HepG2 (cell line): Measurements from ENCODE around the gene HNRNPM. TPM values are rescaled to one million over a fixed set of nuclear protein-coding genes. Genes with fewer than 3 reads are reported as not detected.
A peak's percentile ranks its signal among the peaks of the same experiment; 100 is the strongest.

Source experiments
- ATAC-seq: fragments of 200-7000 bp; cut with Tn5 transposase; 3 replicates; pipeline ENCODE4 v1.9.1; 2020; ENCODE audit warnings: mild to moderate bottlenecking, moderate library complexity
- BruUV-seq: library from RNA; stranded (reverse); fragments of 400-500 nt; replicated peaks from 2 replicates; lab custom pipeline; 2021; lab: Mats Ljungman, UMichigan
- CTCF ChIA-PET: fragments of 300-600 bp; formaldehyde crosslinking; extraction: SDS; loops from one replicate; lab custom pipeline; 2021; ENCODE audit warnings: low total read pairs, inconsistent platforms, low intra/inter-chr PET ratio; lab: Yijun Ruan, JAX
- POLR2A ChIA-PET: fragments of 350-600 bp; sonication (Branson Sonifier 250); formaldehyde crosslinking; loops from one replicate; lab custom pipeline; 2020; ENCODE audit warnings: antibody characterized with exemption, inconsistent platforms; lab: Yijun Ruan, JAX
- DNase-seq: peaks from one replicate; pipeline ENCODE4 v3.0.0-alpha.2; 2015; ENCODE audit warnings: low spot score
- FAIRE-seq: peaks from 3 replicates; lab custom pipeline; 2011; peaks lifted over from hg19 to GRCh38; lab: Jason Lieb, UNC
- H2AFZ ChIP-seq: one replicate; pipeline ENCODE4 v1.6.1; 2011; ENCODE audit warnings: low read length, inconsistent platforms
- H3K27ac ChIP-seq: fragments of 300-600 bp; 3 replicates; pipeline ENCODE4 v1.8.0; 2011; ENCODE audit warnings: mixed run types, mild to moderate bottlenecking, mixed read lengths, low read length, inconsistent platforms; ENCODE audit not compliant: insufficient read depth; ENCODE audit errors: extremely low read length
- H3K27me3 ChIP-seq, 2 experiments: fragments of 200-600 bp in 1 of 2; 2 replicates in 1 of 2; 3 replicates in 1 of 2; pipeline versions ENCODE4 v1.6.0 to v1.8.0; 2011; ENCODE audit warnings: low read length in 2 of 2, mild to moderate bottlenecking in 2 of 2, moderate library complexity in 2 of 2, inconsistent platforms in 1 of 2; ENCODE audit not compliant: insufficient read depth in 2 of 2, control insufficient read depth in 1 of 2
- H3K36me3 ChIP-seq, 2 experiments: fragments of 200-600 bp in 1 of 2; replicated peaks in 1 of 2; 2 replicates in 1 of 2; 3 replicates in 1 of 2; pipeline versions ENCODE4 v1.5.1 to v1.8.0; 2011; ENCODE audit warnings: low read length in 2 of 2, inconsistent platforms in 1 of 2; ENCODE audit not compliant: insufficient read depth in 2 of 2, control insufficient read depth in 1 of 2
- H3K4me1 ChIP-seq: 2 replicates; pipeline ENCODE4 v1.5.1; 2012; ENCODE audit warnings: low read length, inconsistent platforms; ENCODE audit not compliant: insufficient read depth
- H3K4me2 ChIP-seq: 2 replicates; pipeline ENCODE4 v1.6.0; 2011; ENCODE audit warnings: low read depth, low read length, inconsistent platforms
- H3K4me3 ChIP-seq, 3 experiments: fragments of 200-600 bp in 1 of 3; sonication (generic), shearing (Covaris generic) in 1 of 3; replicated peaks in 1 of 3; 2 replicates each; pipeline ENCODE4 v1.5.1; 2011 to 2016; ENCODE audit warnings: low read length in 3 of 3, inconsistent platforms in 2 of 3, low read depth in 2 of 3, mild to moderate bottlenecking in 2 of 3, control low read depth in 1 of 3, mixed read lengths in 1 of 3; ENCODE audit not compliant: insufficient read depth in 1 of 3
- H3K79me2 ChIP-seq: one replicate; pipeline ENCODE4 v1.6.1; 2011; ENCODE audit warnings: low read length, inconsistent platforms; ENCODE audit not compliant: insufficient read depth
- H3K9ac ChIP-seq: 2 replicates; pipeline ENCODE4 v1.6.0; 2011; ENCODE audit warnings: mild to moderate bottlenecking, low read depth, low read length, inconsistent platforms; ENCODE audit not compliant: insufficient read depth
- H3K9me3 ChIP-seq: 2 replicates; pipeline ENCODE4 v1.5.1; 2012; ENCODE audit warnings: mild to moderate bottlenecking, low read length
- H4K20me1 ChIP-seq: 2 replicates; pipeline ENCODE4 v1.6.0; 2011; ENCODE audit warnings: inconsistent platforms, mild to moderate bottlenecking, low read length, moderate library complexity; ENCODE audit not compliant: insufficient read depth
- AGO2 ChIP-seq: fragments of 200-400 bp; formaldehyde crosslinking; optimal IDR thresholded peaks from 2 replicates; pipeline ENCODE3; 2017; ENCODE audit warnings: mild to moderate bottlenecking, low read depth, low read length, moderate library complexity
- ATF5 ChIP-seq: sonication (generic); formaldehyde crosslinking; IDR thresholded peaks from 2 replicates; pipeline ENCODE4 v1.4.0; 2020; ENCODE audit warnings: mild to moderate bottlenecking, low read depth, missing genetic modification reagents
- ELK4 ChIP-seq: sonication (generic); formaldehyde crosslinking; IDR thresholded peaks from 2 replicates; pipeline ENCODE4 v1.9.0; 2021; ENCODE audit warnings: missing genetic modification reagents, borderline replicate concordance
- FOXJ3 ChIP-seq: sonication (generic); formaldehyde crosslinking; IDR thresholded peaks from 2 replicates; pipeline ENCODE4 v1.4.0; 2020; ENCODE audit warnings: missing genetic modification reagents, mild to moderate bottlenecking, borderline replicate concordance
- ONECUT2 ChIP-seq: sonication (generic); formaldehyde crosslinking; IDR thresholded peaks from 2 replicates; pipeline ENCODE4 v1.4.0; 2020; ENCODE audit warnings: missing genetic modification reagents
- PHF5A ChIP-seq: IDR thresholded peaks from one replicate; pipeline ENCODE4 v1.6.1; 2018; ENCODE audit warnings: low read depth, missing genetic modification reagents; ENCODE audit not compliant: unreplicated experiment
- RORA ChIP-seq: sonication (generic); formaldehyde crosslinking; IDR thresholded peaks from 2 replicates; pipeline ENCODE4 v1.5.0; 2020; ENCODE audit warnings: mild to moderate bottlenecking, missing genetic modification reagents, moderate library complexity
- ZFP90 ChIP-seq: sonication (generic); formaldehyde crosslinking; IDR thresholded peaks from 2 replicates; pipeline ENCODE4 v1.8.0; 2022; ENCODE audit warnings: missing genetic modification reagents, mild to moderate bottlenecking, inconsistent platforms, borderline replicate concordance
- ZKSCAN5 ChIP-seq: sonication (generic); formaldehyde crosslinking; IDR thresholded peaks from 2 replicates; pipeline ENCODE4 v1.5.1; 2020; ENCODE audit warnings: mild to moderate bottlenecking, missing genetic modification reagents
- ZNF224 ChIP-seq: sonication (generic); formaldehyde crosslinking; IDR thresholded peaks from 2 replicates; pipeline ENCODE4 v1.5.0; 2020; ENCODE audit warnings: mild to moderate bottlenecking, missing genetic modification reagents
- ZNF747 ChIP-seq: sonication (generic); formaldehyde crosslinking; IDR thresholded peaks from 2 replicates; pipeline ENCODE4 v1.8.1; 2023; ENCODE audit warnings: missing genetic modification reagents, mild to moderate bottlenecking, borderline replicate concordance
- WGBS: methylation state at CpG from one replicate; pipeline ENCODE4 v1.1.6; 2017; ENCODE audit warnings: low lambda C conversion rate; 5-methylcytosine and 5-hydroxymethylcytosine counted together
- in situ Hi-C: cut with HindIII; loops from 2 replicates; pipeline ENCODE4 v1.10.0; 2017; ENCODE audit warnings: low pct_unique_long_range_greater_than_20kb; ENCODE audit not compliant: extremely low pct_ligation_motif_present
- intact Hi-C: fragments of 100-400 bp; cut with micrococcal nuclease; formaldehyde crosslinking; loops from one replicate; pipeline ENCODE4 v1.10.0; 2022; ENCODE audit not compliant: unreplicated experiment
- polyA plus RNA-seq, 8 experiments: library from polyadenylated mRNA; depleted of rRNA in 3 of 8; stranded (reverse) in 7 of 8; unstranded in 1 of 8; fragments of >200 nt; fragmentation: Illumina TruSeq in 4 of 8; extraction: Trizol in 4 of 8; gene quantifications; 2 replicates each; pipeline versions ENCODE4 v1.2.1 to v1.2.3, GENCODE V29; 2011 to 2016; ENCODE audit warnings: low read depth in 4 of 8, missing spikeins in 1 of 8, mixed read lengths in 1 of 8; ENCODE audit not compliant: insufficient read depth in 1 of 8
- total RNA-seq, 5 experiments: library from RNA; depleted of rRNA; stranded (reverse); fragments of >200 nt; fragmentation: Illumina TruSeq; extraction: Trizol; gene quantifications; 2 replicates each; pipeline ENCODE4 v1.2.3, GENCODE V29; 2016; ENCODE audit warnings: low read depth in 1 of 5
- TF ChIP-seq, protein P1 (sequence below): sonication (generic); formaldehyde crosslinking; conservative IDR thresholded peaks from 2 replicates; pipeline ENCODE4 v1.4.0; 2020; ENCODE audit warnings: missing genetic modification reagents
- TF ChIP-seq, protein P2 (sequence below): sonication (generic); formaldehyde crosslinking; IDR thresholded peaks from 2 replicates; pipeline ENCODE4 v1.4.0; 2020; ENCODE audit warnings: missing genetic modification reagents

Gene HNRNPM
- total and polyA plus RNA-seq, 2 of the 13 experiments (the other 11 are each of a cell fraction or from before 2014, with no cell fraction given): 56.7 to 102 TPM

- 90% methylated on average over 2 of the region's 10 CpGs for WGBS
- DNase-seq (no peak), FAIRE-seq (no peak), ATAC-seq (no peak)
- Histone ChIP-seq H3K4me1 (peaks cover 52% of the 10 kb centered on the region), H2AFZ (no peak overlapping the region), H3K9me3 (no peaks in the 10 kb centered on the region), H3K27ac (no peak overlapping the region), H3K4me2 (no peak overlapping the region), H4K20me1 (peaks cover 4% of the 10 kb centered on the region), H3K4me3 (no peak overlapping the region), H3K36me3 (peaks cover 4 to 16% of the 10 kb centered on the region in 2 experiments; a peak in 4 of 5 replicates), H3K9ac (no peak overlapping the region), H3K27me3 (no peaks in the 10 kb centered on the region), H3K79me2 (peaks cover 37% of the 10 kb centered on the region)
- BruUV-seq: no TSS peak
- CTCF ChIA-PET: interaction anchor here (2.7 kb wide), 1 partner anchor 44 kb away, joined by 35 read pairs; no protein-coding TSS in a partner anchor
- intact Hi-C loops: no loop called here
- in situ Hi-C loops: loop anchor here (5.0 kb wide), 1 partner anchor 46 kb away; no protein-coding TSS in a partner anchor
- POLR2A ChIA-PET: no interaction called here
- TF ChIP-seq ZFP90: no peak
- TF ChIP-seq FOXJ3: no peak
- peak; percentile 18 for TF ChIP-seq AGO2
- no peak for TF ChIP-seq ONECUT2 (CRISPR knock-in tag)
Observed at GRCh38 chr19:8397746-8398310, 46.9 kb upstream of the HNRNPM start.

- POLR2A ChIA-PET: interaction anchor here (0.6 kb wide), 1 partner anchor 50 kb away, joined by 3 read pairs; no protein-coding TSS in a partner anchor
Observed at GRCh38 chr19:8398311-8398771, 46.4 kb upstream of the HNRNPM start.

More at GRCh38 chr19:8398311-8398771, 46.4 kb upstream of the HNRNPM start:
- BruUV-seq: no TSS peak
- H3K9ac ChIP-seq: no peak overlapping the region
- no peak overlapping the region for H3K27ac ChIP-seq
- H3K9me3 ChIP-seq: no peaks in the 10 kb centered on the region
- no peak for ATAC-seq
- H3K4me3 ChIP-seq: no peak overlapping the region
- H3K4me1 ChIP-seq: peaks cover 47% of the 10 kb centered on the region
- in situ Hi-C loops: loop anchor here (5.0 kb wide), 1 partner anchor 46 kb away; no protein-coding TSS in a partner anchor
- 100% methylated on average over 2 of the region's 9 CpGs for WGBS
- no peak overlapping the region for H2AFZ ChIP-seq
- TF ChIP-seq, protein P1, sequence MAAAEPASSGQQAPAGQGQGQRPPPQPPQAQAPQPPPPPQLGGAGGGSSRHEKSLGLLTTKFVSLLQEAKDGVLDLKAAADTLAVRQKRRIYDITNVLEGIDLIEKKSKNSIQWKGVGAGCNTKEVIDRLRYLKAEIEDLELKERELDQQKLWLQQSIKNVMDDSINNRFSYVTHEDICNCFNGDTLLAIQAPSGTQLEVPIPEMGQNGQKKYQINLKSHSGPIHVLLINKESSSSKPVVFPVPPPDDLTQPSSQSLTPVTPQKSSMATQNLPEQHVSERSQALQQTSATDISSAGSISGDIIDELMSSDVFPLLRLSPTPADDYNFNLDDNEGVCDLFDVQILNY: no peak
- TF ChIP-seq RORA (CRISPR knock-in tag) (no peak), PHF5A (CRISPR knock-in tag) (no peak), ATF5 (CRISPR knock-in tag) (no peak), ZNF747 (CRISPR knock-in tag) (no peak), ZNF224 (CRISPR knock-in tag) (no peak), ZKSCAN5 (CRISPR knock-in tag) (no peak), ELK4 (CRISPR knock-in tag) (no peak)
- TF ChIP-seq, protein P2, sequence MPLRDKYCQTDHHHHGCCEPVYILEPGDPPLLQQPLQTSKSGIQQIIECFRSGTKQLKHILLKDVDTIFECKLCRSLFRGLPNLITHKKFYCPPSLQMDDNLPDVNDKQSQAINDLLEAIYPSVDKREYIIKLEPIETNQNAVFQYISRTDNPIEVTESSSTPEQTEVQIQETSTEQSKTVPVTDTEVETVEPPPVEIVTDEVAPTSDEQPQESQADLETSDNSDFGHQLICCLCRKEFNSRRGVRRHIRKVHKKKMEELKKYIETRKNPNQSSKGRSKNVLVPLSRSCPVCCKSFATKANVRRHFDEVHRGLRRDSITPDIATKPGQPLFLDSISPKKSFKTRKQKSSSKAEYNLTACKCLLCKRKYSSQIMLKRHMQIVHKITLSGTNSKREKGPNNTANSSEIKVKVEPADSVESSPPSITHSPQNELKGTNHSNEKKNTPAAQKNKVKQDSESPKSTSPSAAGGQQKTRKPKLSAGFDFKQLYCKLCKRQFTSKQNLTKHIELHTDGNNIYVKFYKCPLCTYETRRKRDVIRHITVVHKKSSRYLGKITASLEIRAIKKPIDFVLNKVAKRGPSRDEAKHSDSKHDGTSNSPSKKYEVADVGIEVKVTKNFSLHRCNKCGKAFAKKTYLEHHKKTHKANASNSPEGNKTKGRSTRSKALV: no peak
- TF ChIP-seq, all 625 proteins: peak for 0
- Histone ChIP-seq H4K20me1 (peaks cover 4% of the 10 kb centered on the region), H3K27me3 (no peaks in the 10 kb centered on the region), H3K36me3 (peaks cover 6 to 20% of the 10 kb centered on the region in 2 experiments; a peak in 4 of 5 replicates), H3K4me2 (no peak overlapping the region), H3K79me2 (peaks cover 32% of the 10 kb centered on the region)
- no peak for DNase-seq
- CTCF ChIA-PET: no interaction called here
- no peak for FAIRE-seq
- intact Hi-C loops: no loop called here
